Brain microvascular endothelial cell (primary cell): ENCODE measurements around the gene GARRE1.

ENCODE experiments used
- DNase-seq: peaks from one replicate; pipeline ENCODE4 v3.0.0-alpha.2; 2020
- H3K27ac ChIP-seq: fragments of 250-450 bp; sonication (Bioruptor Pico); 2 replicates; pipeline ENCODE4 v1.5.1; 2020; ENCODE audit warnings: mild to moderate bottlenecking, moderate library complexity
- H3K27me3 ChIP-seq: fragments of 250-450 bp; sonication (Bioruptor Pico); replicated peaks from 2 replicates; pipeline ENCODE4 v1.5.1; 2020; ENCODE audit warnings: mild to moderate bottlenecking
- H3K36me3 ChIP-seq: fragments of 250-450 bp; sonication (Bioruptor Pico); replicated peaks from 2 replicates; pipeline ENCODE4 v1.5.1; 2020; ENCODE audit warnings: mild to moderate bottlenecking
- H3K4me3 ChIP-seq: 2 replicates; pipeline ENCODE4 v1.5.1; 2011; ENCODE audit warnings: low read depth, mild to moderate bottlenecking, control low read depth, low read length, moderate library complexity
- in situ Hi-C: cut with HindIII; loops from 2 replicates; pipeline ENCODE4 v1.10.0; 2017; ENCODE audit warnings: low sequenced_read_pairs, low pct_ligation_motif_present
- TF ChIP-seq, protein P1 (sequence below): IDR thresholded peaks from 2 replicates; pipeline ENCODE4 v1.5.1; 2011; ENCODE audit warnings: low read depth, mild to moderate bottlenecking, moderate library complexity, low read length, control low read depth, inconsistent platforms; ENCODE audit errors: missing control alignments

GARRE1 gene

DNA sequence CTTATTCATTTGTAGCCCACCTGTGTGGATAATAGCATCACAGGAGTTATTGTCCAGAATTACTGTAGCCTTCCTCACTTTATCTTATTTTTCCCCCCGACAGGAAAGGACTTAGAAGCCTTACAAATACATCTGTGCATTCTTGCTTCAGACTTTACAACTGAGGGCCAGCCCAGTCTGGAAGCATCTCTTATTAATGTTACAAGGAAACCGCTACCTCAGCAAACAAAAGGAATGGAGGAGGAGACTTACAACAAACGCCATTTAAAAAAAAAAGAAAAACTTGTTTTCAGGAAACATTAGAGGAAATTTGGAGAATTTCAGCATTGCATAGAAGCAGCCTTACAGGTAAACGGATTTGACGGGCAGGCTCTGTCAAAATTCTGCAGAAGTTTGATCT is 45.2 kb downstream of the GARRE1 start:
- Histone ChIP-seq H3K27ac (no peak overlapping the region), H3K27me3 (no peaks in the 10 kb centered on the region), H3K36me3 (peaks cover 20% of the 10 kb centered on the region), H3K4me3 (no peak overlapping the region)
- in situ Hi-C loops = no loop called here
- TF ChIP-seq, protein P1, sequence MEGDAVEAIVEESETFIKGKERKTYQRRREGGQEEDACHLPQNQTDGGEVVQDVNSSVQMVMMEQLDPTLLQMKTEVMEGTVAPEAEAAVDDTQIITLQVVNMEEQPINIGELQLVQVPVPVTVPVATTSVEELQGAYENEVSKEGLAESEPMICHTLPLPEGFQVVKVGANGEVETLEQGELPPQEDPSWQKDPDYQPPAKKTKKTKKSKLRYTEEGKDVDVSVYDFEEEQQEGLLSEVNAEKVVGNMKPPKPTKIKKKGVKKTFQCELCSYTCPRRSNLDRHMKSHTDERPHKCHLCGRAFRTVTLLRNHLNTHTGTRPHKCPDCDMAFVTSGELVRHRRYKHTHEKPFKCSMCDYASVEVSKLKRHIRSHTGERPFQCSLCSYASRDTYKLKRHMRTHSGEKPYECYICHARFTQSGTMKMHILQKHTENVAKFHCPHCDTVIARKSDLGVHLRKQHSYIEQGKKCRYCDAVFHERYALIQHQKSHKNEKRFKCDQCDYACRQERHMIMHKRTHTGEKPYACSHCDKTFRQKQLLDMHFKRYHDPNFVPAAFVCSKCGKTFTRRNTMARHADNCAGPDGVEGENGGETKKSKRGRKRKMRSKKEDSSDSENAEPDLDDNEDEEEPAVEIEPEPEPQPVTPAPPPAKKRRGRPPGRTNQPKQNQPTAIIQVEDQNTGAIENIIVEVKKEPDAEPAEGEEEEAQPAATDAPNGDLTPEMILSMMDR = no peak
- DNase-seq = no peak

DNA sequence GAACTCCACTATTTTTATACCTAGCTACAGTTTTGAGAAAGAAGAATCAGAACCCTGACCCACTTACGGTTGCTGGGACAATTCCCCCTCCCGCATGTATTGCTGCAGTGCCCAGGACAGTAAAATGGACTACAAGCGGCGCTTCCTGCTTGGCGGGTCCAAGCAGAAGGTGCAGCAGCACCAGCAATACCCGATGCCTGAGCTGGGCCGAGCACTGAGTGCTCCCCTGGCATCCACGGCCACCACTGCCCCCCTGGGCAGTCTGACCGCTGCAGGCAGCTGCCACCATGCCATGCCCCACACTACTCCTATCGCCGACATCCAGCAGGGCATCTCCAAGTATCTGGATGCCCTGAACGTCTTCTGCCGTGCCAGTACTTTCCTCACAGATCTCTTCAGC is 46.0 kb downstream of the GARRE1 start:
- DNase-seq = no peak
- Histone ChIP-seq H3K27ac (no peak overlapping the region), H3K4me3 (no peak overlapping the region), H3K36me3 (peaks cover 25% of the 10 kb centered on the region), H3K27me3 (no peaks in the 10 kb centered on the region)
- in situ Hi-C loops = no loop called here
- TF ChIP-seq, protein P1 = no peak

DNA sequence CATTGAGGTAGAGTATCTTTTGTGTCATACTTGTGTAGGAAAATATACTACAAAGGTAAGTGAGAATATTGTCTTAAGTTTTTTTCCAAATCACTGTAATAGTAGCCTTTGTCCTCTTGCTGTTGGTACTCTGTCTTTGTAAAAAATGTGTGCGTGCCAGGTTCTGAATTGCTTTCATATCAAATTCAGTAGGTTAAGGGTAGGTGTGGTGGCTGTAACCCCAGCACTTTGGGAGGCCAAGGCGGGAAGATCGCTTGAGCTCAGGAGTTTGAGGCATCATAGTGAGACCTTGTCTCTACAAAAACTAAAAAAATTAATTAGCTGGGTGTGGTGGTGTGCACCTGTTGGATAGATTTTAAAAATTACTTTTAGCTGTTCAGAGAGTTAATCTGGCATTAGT is 46.6 kb downstream of the GARRE1 start:
- Histone ChIP-seq H3K36me3 (peaks cover 25% of the 10 kb centered on the region), H3K27ac (no peak overlapping the region), H3K27me3 (no peaks in the 10 kb centered on the region), H3K4me3 (no peak overlapping the region)
- in situ Hi-C loops = no loop called here
- DNase-seq = no peak
- TF ChIP-seq, protein P1 = no peak
